WERI-Rb-1 (cell line): ENCODE results near the gene AMBP.

Experiments
- DNase-seq: peaks from one replicate; pipeline ENCODE4 v3.0.0-alpha.2; 2020
- H3K27ac ChIP-seq: fragments of 250-450 bp; sonication (Bioruptor Pico); 2 replicates; pipeline ENCODE4 v1.5.1; 2020; ENCODE audit warnings: mild to moderate bottlenecking, moderate library complexity
- H3K27me3 ChIP-seq: fragments of 250-450 bp; sonication (Bioruptor Pico); 2 replicates; pipeline ENCODE4 v1.5.1; 2021; ENCODE audit warnings: mild to moderate bottlenecking, low read depth, moderate library complexity; ENCODE audit not compliant: insufficient read depth, severe bottlenecking
- H3K36me3 ChIP-seq: fragments of 250-450 bp; sonication (Bioruptor Pico); 2 replicates; pipeline ENCODE4 v1.5.1; 2020; ENCODE audit warnings: mild to moderate bottlenecking, moderate library complexity
- H3K4me3 ChIP-seq: 2 replicates; pipeline ENCODE4 v1.5.1; 2011; ENCODE audit warnings: low read depth, mild to moderate bottlenecking, control low read depth, low read length
- H3K9me3 ChIP-seq: fragments of 250-450 bp; sonication (Bioruptor Pico); 2 replicates; pipeline ENCODE4 v1.5.1; 2021; ENCODE audit warnings: mild to moderate bottlenecking, moderate library complexity; ENCODE audit not compliant: severe bottlenecking
- TF ChIP-seq, protein P1 (sequence below): IDR thresholded peaks from 2 replicates; pipeline ENCODE4 v1.5.1; 2011; ENCODE audit warnings: low read depth, mild to moderate bottlenecking, control low read depth, inconsistent platforms, low read length

Gene AMBP

DNA sequence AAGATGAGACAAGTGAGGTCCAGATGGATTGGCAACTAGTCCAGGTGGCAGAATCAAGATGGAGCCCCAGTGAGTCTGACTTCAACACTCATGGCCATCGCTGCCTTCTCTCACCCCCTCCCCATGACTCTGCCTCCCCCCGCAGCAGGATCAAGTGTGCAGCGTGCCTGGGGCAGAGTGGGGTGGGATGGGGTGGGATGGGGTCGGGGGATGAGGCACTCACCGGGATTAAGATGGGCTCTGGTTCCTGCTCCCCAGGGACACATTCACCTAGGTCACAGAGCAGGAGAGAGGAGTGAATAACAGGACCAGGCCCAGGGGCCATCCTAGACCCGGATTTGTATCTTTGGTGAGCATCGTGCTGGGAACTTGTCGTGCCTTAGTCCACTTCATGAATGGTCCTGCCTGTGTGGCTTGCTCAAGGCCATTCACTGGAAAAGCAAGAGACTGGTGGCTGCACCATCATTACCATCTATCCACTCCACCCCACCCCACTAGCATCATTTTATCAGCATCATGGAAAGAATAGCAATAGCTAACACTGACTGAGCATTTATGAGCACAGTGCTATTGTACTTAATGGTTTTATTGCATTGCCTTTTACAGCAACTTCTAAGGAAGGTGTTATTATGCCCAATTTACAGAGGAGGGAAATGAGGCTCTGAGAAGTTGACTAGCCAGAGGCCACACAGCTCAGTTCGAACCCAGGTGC, 8.5 kb downstream of the AMBP start:
- no peak for DNase-seq
- H3K9me3 ChIP-seq, result no peaks in the 10 kb centered on the region
- no peaks in the 10 kb centered on the region for H3K36me3 ChIP-seq

DNA sequence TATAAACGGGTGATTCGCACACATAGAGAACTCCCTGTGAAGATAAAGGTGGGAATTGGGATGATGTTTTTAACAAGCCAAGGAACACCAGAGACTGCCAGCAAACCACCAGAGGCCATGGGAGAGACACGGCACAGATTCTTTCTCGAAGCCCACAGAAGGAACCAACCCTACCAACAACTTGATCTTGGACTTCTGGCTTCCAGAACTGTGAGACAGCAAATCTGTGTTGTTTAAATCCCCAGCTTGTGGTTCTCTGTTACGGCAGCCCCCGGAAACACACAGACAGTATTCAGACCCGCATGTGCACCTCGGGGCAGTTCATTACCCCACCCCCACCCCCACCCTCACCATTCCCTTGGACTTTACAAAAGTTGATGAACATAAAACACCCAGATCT, 12.8 kb downstream of the AMBP start:
- TF ChIP-seq, protein P1, sequence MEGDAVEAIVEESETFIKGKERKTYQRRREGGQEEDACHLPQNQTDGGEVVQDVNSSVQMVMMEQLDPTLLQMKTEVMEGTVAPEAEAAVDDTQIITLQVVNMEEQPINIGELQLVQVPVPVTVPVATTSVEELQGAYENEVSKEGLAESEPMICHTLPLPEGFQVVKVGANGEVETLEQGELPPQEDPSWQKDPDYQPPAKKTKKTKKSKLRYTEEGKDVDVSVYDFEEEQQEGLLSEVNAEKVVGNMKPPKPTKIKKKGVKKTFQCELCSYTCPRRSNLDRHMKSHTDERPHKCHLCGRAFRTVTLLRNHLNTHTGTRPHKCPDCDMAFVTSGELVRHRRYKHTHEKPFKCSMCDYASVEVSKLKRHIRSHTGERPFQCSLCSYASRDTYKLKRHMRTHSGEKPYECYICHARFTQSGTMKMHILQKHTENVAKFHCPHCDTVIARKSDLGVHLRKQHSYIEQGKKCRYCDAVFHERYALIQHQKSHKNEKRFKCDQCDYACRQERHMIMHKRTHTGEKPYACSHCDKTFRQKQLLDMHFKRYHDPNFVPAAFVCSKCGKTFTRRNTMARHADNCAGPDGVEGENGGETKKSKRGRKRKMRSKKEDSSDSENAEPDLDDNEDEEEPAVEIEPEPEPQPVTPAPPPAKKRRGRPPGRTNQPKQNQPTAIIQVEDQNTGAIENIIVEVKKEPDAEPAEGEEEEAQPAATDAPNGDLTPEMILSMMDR, result no peak
- no peak for DNase-seq

More for the DNA sequence above, 8.5 kb downstream of the AMBP start:
- Histone ChIP-seq H3K4me3 (no peak overlapping the region), H3K27ac (no peak overlapping the region), H3K27me3 (no peaks in the 10 kb centered on the region)
- TF ChIP-seq, protein P1, result no peak

DNA sequence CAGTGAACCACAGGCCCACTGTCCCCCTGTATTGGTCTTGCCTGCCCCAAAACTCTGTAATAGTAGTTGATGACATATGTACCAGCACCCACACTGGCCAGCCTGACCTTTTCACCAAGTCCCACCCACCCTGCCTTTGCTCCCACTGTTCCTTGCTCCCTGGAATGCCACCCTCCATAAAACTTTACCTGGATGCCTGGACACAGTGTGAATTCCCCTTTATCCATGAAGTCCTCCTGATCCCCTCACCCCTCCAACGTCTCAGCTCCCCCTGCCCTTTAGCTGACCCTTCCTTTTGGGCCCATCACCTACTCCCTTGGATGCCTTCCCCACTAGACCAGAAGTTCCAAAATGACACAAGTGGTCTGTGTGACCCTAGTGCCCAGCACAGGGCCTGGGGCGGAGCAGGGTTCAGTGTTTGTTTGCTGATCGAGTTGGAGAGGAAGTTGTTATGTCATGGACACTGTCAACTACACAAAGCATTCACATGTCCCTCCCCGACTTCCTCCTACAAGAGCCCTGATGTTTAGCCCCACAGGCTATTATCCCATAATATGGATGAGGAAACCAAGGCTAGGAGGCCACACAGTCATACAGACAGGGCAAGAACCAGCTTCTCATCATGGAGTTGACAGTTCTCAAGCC, 16.1 kb downstream of the AMBP start:
- DNase-seq, result no peak
- Histone ChIP-seq H3K4me3 (no peak overlapping the region), H3K36me3 (no peaks in the 10 kb centered on the region), H3K9me3 (peaks cover 6% of the 10 kb centered on the region), H3K27me3 (no peaks in the 10 kb centered on the region), H3K27ac (no peak overlapping the region)
- TF ChIP-seq, protein P1, result no peak

More for the DNA sequence above, 12.8 kb downstream of the AMBP start:
- no peaks in the 10 kb centered on the region for H3K27me3 ChIP-seq
- peaks cover 6% of the 10 kb centered on the region for H3K9me3 ChIP-seq
- no peaks in the 10 kb centered on the region for H3K36me3 ChIP-seq
- no peak overlapping the region for H3K27ac ChIP-seq
- no peak overlapping the region for H3K4me3 ChIP-seq

DNA sequence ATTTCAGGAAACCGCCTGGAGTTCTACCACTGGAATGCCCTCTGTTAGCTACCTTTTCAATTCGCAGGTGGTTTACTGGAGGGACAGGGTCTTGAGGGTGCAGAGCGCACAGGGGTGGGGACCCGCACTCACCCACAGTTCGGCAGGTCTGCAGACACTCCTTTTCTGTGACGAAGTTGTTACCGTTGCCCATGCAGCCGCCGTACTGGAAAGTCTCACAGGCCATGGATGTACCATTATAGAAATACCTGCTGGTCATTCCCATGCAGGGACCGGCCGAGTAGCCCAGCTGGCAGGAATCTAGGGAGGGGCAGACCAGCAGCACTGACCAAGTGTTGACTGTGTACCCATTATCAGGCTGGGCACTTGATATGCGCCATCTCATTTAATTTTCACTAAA, 16.8 kb downstream of the AMBP start:
- H3K27ac ChIP-seq, result no peak overlapping the region
- no peaks in the 10 kb centered on the region for H3K36me3 ChIP-seq
- no peaks in the 10 kb centered on the region for H3K27me3 ChIP-seq
- peaks cover 6% of the 10 kb centered on the region for H3K9me3 ChIP-seq
- DNase-seq, result no peak
- TF ChIP-seq, protein P1, result no peak
- no peak overlapping the region for H3K4me3 ChIP-seq

DNA sequence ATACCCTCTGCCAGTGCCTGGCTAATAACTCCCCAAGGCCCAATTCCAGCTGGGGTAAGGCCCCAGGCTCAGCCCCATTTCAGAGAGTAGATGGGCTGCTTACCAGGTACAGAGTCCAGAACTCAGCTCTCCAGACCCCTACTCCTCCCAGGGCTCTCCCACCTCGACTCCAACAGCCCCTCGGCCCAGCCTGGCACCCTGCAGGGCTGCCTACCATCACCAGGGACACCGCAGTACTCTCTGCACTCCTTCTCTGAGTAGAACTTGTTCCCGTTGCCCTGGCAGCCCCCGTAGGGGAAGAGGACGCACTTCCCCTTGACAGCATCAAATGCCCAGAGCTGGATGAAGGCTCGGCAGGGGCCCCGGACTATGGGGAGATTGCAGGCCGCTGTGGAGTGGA, 17.4 kb downstream of the AMBP start:
- Histone ChIP-seq H3K9me3 (peaks cover 6% of the 10 kb centered on the region), H3K27me3 (no peaks in the 10 kb centered on the region), H3K4me3 (no peak overlapping the region), H3K36me3 (no peaks in the 10 kb centered on the region), H3K27ac (no peak overlapping the region)
- no peak for DNase-seq
- TF ChIP-seq, protein P1, result no peak
